HG02610 (cell line): ENCODE data around the gene NUP210.

ENCODE experiments used
- ATAC-seq: cut with Tn5 transposase; IDR thresholded peaks from one replicate; pipeline ENCODE4 v1.9.1; 2021; ENCODE audit warnings: mild to moderate bottlenecking, moderate library complexity; ENCODE audit not compliant: unreplicated experiment

NUP210 gene

DNA sequence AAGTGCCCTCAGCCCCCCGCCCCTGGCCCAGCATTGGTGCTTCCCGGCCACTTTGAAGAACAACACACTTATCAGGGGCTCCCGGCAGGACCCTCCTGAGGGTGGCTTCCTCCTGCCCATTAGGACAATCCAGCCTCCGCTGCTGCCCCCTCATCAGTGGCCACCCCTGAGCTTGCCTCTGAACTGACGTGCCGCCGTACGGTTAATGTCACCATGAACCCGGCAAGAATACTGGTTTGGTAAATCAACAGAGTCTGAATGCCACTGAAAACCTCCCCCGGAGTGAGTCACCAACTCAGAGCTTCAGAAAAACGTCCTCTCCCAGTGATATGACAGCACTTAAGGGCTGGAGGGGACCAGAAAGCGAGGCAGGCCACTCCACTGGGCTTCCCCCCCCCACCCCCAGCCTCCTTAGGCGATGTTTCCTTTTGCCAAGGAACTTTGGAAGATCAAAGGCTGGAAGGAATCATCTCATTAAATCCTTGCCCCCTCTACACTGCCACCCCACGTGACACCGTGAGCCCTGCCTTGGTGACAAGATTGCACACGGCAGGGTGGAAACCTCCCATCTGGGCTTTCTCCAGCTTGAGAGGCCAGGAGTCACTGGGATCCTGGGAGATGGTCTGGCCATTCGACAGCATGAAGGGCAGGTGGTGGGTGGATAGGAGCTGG, 142.1 kb downstream of the NUP210 start:
- no peak for ATAC-seq

DNA sequence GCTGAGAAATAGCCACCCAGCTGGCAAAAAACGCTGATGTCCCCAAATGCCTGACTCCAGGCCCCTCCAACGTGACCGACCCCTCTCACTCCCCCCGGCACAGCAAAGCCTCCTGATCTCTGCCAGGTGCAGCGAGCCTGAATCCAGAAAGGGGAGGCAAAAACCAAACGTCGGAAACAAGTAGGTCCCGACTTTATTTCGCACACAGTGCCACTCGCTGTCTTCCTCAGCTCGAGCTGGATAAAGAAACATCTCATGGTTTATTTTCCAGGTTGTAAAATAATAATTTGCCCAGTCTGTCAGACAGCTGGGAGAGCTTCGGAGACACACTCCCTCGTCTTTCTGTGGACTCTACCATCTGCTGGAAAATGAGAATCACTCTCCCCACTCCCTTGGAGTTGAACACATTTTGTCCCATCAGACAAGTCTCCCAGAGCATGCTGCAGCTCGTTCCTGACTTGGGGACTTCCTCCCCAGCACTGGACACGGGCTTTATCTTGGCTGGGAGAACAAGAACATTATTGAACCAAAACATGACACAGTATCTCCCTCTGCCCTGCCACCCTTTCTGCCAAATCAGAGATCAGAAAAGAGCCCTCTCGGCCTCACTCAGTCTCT, 142.8 kb downstream of the NUP210 start:
- ATAC-seq: no peak

DNA sequence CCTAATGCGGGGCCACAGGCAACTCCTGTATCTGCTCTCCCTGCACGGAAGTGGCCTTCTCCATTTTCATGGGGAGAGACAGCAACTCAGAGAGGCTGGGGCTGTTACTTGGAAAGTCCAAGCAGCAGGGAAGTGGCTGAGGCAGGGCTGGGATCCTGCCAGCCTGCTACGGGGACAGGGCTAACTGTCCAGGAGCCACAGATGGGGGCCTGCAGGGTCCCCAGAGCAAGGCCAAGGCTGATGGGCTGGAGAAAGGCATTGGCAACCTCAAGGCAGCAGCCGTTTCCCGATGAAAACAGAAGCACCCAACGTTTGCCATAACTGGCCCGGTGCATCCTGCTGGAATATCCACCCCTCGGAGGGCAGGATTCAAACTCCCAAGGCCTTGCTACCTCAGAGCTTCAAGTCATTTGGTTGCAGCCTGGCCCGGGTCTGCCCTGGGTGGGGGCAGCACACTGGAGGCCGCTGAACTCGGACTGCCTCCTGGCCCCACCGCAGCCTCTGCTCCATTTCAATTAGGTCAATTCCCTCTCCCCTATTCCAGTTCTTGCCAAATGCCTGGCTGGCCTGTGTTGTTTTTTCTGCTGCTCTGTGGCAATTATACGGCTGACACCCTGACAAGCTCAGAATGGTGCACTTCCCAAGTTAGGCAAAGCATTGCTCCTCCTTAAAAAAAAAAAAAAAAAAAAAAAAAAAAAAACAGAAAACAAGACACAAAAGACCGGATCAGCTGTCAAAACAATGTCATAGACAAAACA, 143.5 kb downstream of the NUP210 start:
- ATAC-seq: no peak

DNA sequence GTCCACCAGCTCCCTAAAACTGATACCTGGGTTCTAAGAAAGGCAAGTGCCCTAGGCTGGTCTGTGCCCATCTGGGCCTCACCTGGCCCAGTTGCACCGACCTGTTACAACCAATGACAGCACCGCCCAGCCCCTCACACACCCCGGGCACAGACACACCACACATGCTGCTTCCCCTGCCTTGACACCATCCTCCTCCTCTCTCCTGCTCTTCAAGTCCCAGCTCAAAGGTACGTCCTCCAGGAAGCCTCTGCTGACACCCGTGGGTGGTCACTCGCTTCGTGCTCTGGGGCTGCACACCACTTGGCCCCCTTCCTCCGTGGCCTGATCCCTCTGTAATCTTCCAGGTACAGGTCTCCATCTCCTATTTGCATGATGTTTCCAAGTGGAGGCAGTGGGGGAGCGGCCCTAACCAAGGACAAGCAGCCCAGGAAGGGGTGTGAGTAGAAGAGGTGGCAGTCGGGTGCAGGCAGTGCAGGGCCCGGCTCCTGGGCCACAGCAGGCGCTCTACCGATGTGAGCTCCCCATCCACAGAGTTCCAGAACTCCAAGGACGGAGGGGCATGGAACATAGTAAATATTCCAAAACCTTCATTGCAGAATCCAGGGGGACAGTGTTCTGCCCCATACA, 144.6 kb downstream of the NUP210 start:
- no peak for ATAC-seq

DNA sequence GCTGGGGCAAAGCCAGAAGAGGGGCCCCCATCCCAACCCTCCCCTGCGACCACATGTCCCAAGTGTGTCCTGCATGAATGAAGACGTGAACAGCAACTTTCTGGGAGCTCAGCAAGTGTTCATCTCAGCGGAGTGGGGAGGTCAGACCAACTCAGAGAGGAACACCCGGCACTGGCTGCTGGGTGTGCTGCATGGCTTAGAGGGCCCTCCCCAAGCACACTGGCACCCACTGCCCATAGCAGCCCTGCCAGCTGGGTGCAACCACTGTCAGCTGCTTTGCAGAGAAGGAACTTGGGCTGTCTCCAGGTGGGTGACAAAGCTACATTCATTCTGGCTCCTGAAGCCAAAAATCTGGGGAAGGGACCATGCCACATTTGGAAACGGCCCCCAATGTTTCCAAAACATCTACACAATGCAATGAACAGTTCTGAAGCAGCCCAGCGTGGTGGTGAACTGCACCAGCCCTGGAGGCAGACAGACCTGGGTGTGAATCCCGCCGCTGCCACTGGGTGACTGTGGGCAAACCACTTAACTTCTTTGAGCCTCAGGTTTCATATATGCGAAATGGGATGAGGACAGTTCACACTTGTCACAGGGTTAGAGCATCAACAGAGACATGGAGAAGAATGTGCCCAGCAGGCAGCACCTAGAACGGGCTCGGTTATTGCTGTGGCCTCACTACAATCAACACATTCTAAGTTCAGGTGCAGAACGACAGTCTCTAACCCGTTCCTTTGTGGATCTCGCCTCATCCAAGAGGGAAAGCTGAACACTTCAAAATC, 145.4 kb downstream of the NUP210 start:
- ATAC-seq: no peak

DNA sequence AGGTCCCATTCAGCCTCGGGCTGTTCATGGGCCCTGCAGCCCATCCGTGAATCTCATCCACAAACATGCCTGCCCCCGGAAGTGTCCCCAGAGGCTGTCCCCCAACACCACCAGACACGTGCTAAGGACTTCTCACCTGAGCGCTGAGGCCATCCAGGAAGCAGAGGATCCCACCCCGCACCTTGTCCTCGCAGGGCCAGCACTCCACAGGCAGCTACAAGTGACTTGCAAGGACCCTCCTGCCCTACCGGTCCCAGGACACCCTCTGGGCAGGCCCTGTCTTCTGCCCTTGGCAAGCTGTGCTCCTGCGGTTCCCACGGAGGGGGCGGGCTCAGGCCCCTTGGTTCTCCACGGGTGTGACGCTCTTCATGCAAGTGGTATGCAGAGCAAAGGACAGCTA, 146.0 kb downstream of the NUP210 start:
- ATAC-seq: no peak

DNA sequence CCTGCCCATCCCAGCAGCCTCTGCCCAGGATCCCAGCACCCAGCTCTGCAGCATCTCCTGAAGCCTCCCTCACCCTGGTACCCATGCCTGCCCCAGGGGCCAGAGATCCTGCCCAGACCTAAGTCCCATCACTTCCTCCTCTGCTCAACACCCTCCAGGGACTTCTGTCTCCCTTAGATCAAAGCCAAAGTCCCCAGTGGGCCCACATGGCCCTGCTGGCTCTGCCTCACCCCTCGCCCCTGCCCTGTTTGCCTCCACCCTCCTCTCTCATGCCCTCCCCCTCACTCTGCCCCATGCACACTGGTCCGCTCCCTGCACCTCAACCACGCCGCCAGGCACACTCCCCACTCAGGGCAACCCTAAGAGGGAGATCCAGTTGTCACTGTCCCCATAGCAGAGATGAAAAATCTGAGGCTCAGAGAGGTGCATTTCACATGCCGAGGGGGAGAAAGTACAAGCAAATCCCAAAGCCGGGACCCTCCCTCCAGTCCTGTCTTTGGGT, 146.5 kb downstream of the NUP210 start:
- ATAC-seq: no peak

DNA sequence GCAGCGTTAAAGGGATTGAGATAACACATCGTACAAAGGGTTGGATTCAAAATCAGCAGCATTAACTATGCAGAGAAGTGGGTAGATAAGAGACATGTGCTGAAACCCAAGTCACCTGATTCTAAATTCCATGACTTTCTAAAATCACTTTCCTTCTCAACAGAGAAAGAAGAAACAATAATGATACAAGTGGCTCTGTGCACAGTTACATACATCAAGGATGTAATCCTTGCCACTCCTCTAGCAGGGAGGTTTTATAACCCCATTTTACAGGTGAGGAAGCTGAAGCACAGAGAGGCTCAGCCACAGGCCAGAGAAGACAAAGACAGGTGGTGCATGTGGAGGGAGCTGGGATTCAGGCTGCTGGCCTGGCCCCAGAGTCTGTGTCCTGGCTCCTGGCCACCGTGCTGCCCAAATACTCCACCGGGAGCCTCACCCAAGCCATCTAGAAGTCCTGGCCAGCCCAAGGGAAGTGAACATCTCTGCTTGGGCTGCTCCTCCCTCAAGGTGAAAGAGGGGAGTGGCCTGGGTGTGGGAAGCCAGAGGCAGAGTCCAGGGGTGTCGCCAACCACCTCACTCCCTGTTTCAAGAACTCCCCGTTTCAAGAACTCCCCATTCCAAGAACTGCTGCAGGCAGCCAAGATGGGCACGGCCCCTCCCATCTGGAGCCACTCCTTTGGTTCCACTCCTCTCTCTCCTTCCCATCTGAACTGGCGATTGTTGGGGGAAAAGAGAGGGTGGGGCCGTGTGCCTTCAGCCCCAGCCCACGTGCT, 147.1 kb downstream of the NUP210 start:
- ATAC-seq: no peak

DNA sequence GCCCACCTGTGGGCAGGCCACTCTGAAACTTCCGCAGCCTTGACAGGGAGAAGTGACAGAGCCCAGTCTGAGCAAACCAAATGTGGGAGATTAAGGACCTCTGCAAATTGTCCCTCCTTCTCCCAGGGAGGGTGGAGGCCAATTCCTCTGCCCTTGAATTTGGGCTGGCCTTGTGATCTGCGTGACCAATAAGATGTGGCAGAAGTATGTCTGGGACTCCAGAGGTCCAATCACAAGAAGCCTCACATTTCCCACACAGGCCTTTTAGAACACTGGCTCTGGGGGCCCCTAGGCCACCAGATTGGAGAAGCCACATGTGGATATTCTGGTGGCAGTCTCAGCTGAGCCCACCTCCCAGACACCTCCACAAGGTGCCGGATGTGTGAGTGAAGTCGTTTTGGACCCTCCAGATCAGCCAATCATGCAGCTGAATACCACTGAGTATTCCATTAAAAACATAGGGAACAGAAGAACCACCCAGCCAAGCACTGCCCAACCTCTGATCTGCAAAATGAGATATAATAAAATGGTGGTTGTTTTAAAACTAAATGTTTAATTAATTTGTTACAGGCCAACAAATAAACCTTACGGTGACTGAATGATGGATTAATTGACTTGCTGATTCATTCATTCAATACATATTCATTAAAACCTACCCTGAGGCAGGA, 150.3 kb downstream of the NUP210 start:
- ATAC-seq: no peak

DNA sequence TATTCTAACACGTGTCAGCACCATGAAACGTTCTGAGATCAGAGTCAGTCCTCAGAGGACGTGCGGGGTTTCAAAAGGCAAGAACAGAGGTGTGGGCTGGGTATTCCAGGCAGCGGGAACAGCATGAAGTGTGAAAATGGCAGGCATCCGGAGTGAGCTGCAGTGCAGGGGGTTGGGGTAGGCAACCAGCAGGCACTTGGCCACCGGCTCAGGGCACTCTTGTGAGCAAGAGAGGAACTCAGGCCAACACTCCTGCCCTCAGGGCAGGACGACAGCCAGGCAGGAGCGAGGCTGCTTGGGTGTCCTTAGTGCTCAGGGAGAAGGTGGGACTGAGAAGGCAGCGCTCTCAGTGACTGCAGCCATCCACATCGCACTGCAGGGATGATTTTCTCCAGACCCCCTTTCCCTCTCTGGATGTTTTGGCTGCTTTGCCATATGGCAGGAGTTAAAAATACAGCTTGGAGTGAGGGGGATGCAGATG, 151.1 kb downstream of the NUP210 start:
- ATAC-seq: no peak

DNA sequence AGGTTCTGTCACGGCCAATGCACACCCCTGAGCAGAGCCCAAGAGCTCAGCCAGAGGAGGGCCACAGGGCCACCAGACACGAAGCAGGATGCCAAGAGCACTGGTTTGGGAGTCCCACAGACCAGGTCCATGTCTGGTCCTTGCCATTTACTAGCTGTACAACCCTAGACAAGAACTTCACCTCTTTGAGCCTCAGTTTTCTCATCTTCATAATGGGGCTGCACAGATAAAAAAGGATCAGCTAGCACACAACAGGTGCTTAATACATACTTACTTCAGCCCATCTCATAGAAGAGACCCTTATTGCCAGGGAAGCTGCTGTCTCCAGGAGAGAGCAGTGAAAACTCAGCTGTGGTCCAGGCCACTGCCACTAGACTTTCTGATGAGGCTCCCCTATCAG, 152.0 kb downstream of the NUP210 start:
- no peak for ATAC-seq

DNA sequence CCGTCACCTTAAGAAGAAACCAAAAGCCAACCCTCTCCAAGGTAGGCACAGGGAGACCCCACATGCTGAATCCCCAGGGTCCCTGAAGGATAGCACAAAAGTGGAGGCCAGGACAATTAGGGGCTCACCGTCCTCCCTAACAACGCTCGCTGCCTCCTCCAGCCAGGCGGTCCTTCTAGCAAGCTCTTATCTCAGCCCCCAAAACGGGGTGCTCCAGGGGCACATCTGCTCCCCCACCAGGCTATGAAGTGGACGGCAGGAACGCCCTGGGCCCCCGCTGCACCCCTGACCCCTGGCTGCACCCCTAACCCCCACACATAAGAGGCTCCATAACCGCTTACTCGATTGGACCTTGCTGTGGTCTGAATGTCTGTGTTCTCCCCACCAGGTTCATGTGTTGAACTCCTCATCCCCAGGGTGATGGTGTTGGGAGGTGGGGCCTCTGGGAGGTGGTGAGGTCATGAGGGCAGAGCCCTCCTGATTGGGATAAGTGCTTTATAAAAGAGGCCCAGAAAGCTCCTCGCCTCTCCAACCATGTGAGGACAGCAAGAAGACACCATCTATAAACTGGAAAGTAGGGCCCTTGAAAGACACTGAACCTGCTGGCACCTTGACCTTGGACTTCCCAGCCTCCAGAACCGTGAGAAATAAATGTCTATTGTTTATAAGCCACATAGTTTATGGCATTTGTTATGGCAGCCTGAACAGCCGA, 153.3 kb downstream of the NUP210 start:
- no peak for ATAC-seq
